Cardiac muscle cell (in vitro differentiated cells and primary cell): ENCODE data around the gene LGR6. TPM values are rescaled to one million over a fixed set of nuclear protein-coding genes. Genes with fewer than 3 reads are reported as not detected.

Experiments used
- DNase-seq, 2 donors: peaks; one replicate each; pipeline versions ENCODE4 v3.0.0 to v3.0.0-alpha.2; 2010 to 2017; ENCODE audit warnings: low read depth in 1 of 2, low spot score in 1 of 2
- H3K27ac ChIP-seq: fragments of 200-600 bp; sonication (generic); 2 replicates; pipeline ENCODE4 v1.5.1; 2016
- H3K27me3 ChIP-seq: fragments of 200-600 bp; sonication (generic); 2 replicates; pipeline ENCODE4 v1.6.0; 2016; ENCODE audit warnings: control low read depth
- H3K36me3 ChIP-seq: fragments of 200-600 bp; sonication (generic); 2 replicates; pipeline ENCODE4 v1.5.1; 2016; ENCODE audit warnings: control low read depth
- H3K4me1 ChIP-seq: fragments of 200-600 bp; sonication (generic); 2 replicates; pipeline ENCODE4 v1.8.1; 2017; ENCODE audit warnings: low read depth, mild to moderate bottlenecking, mixed run types
- H3K4me3 ChIP-seq: fragments of 200-600 bp; sonication (generic); 2 replicates; pipeline ENCODE4 v1.5.1; 2016; ENCODE audit warnings: mild to moderate bottlenecking
- H3K9me3 ChIP-seq: fragments of 200-600 bp; sonication (generic); 2 replicates; pipeline ENCODE4 v1.5.1; 2017; ENCODE audit warnings: low read depth, mild to moderate bottlenecking, control low read depth
- CTCF ChIP-seq: IDR thresholded peaks from 2 replicates; pipeline ENCODE4 v1.5.1; 2012; ENCODE audit warnings: low read depth, mild to moderate bottlenecking, low read length
- polyA plus RNA-seq: library from polyadenylated mRNA; unstranded; fragments of >200 nt; fragmentation: Nextera tagmentation; extraction: Ambion mirVana; gene quantifications from 2 replicates; pipeline ENCODE4 v1.2.1, GENCODE V29; 2016
- total RNA-seq: library from RNA; depleted of rRNA; stranded (reverse); fragments of >200 nt; gene quantifications from 2 replicates; pipeline ENCODE4 v1.2.3, GENCODE V29; 2016

The LGR6 gene
- total and polyA plus RNA-seq, 2 experiments from 2014 or later, result 0.16 TPM; not detected in 1

- no peaks in the 10 kb centered on the region for H3K9me3 ChIP-seq
- no peaks in the 10 kb centered on the region for H3K36me3 ChIP-seq
- no peak overlapping the region for H3K27ac ChIP-seq
- H3K4me3 ChIP-seq, result no peak overlapping the region
- H3K27me3 ChIP-seq, result no peaks in the 10 kb centered on the region
- no peak for TF ChIP-seq CTCF
- no peak for DNase-seq
- no peaks in the 10 kb centered on the region for H3K4me1 ChIP-seq
Measured at GRCh38 chr1:202304375-202304774, 110.8 kb downstream of the LGR6 start.

- H3K4me1 ChIP-seq, result no peaks in the 10 kb centered on the region
- no peak overlapping the region for H3K27ac ChIP-seq
- H3K9me3 ChIP-seq, result no peaks in the 10 kb centered on the region
- H3K27me3 ChIP-seq, result no peaks in the 10 kb centered on the region
- no peaks in the 10 kb centered on the region for H3K36me3 ChIP-seq
- H3K4me3 ChIP-seq, result no peak overlapping the region
- DNase-seq, result no peak
- no peak for TF ChIP-seq CTCF
Measured at GRCh38 chr1:202305168-202305567, 111.6 kb downstream of the LGR6 start.

DNA sequence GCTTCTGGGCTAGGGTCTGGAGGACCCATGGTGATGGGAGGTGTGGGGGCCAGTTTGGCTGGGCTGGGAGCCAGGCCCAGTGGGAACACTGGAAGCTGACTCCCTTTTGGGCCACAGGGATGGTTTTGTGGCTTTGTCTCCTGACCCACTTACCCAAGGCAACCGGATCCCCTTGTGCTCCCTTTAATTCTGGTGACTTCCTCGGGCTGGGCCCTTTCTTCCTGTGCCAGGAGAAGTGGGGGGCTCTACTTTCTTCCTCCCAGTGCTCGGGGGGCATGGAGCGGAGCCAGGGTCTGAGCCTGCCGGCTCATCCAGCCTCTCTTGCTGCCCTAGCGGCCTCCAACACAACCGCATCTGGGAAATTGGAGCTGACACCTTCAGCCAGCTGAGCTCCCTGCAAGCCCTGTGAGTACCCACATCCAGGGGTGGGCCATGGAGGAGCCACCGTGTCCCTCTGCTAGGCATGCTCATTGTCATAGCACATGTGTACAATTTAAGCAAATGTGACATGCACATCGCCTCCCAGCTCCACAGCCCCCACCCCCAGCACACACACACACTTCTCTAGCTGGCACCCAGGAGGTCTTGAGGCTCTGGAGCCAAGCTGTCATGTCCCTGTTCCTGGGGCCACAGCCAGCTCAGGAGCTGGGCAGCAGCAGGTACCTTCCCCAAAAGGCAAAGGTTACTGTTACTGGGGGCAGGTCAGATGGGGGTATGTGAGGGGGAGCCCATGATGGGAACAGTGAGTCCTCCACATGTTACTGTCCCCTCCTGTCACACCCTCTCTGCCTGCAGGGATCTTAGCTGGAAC lies 113.1 kb downstream of the LGR6 start:
- Histone ChIP-seq H3K9me3 (no peaks in the 10 kb centered on the region), H3K27me3 (no peaks in the 10 kb centered on the region), H3K27ac (no peak overlapping the region), H3K36me3 (no peaks in the 10 kb centered on the region), H3K4me3 (no peak overlapping the region), H3K4me1 (no peaks in the 10 kb centered on the region)
- TF ChIP-seq CTCF, result no peak
- no peak for DNase-seq

GRCh38 chr1:202310071-202310725 lies 116.6 kb downstream of the LGR6 start:
- H3K36me3 ChIP-seq, result no peaks in the 10 kb centered on the region
- DNase-seq, result no peak
- no peaks in the 10 kb centered on the region for H3K9me3 ChIP-seq
- no peak for TF ChIP-seq CTCF
- no peak overlapping the region for H3K4me3 ChIP-seq
- H3K27me3 ChIP-seq, result no peaks in the 10 kb centered on the region
- no peaks in the 10 kb centered on the region for H3K4me1 ChIP-seq
- no peak overlapping the region for H3K27ac ChIP-seq

DNA sequence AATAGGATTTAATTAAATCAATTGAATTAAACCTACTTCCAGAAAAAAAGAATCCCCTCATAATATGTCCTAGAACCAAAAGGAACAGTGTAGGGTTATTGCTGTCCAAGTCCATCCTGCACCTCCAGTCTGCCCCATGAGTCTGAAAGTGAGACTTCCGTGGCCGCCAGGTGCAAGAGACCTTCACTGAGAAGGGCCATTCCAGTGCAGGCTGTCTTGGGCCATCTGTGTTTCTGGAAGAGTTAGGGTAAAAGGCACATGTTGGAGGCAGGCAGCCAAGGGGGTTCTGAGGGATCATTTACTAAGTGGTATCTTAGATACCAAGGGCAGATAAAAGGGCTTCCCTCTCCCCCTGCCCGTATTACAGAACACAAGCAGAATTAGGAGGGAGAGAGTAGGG lies 117.1 kb downstream of the LGR6 start:
- Histone ChIP-seq H3K27ac (no peak overlapping the region), H3K36me3 (no peaks in the 10 kb centered on the region), H3K4me1 (no peaks in the 10 kb centered on the region), H3K9me3 (no peaks in the 10 kb centered on the region), H3K27me3 (no peaks in the 10 kb centered on the region), H3K4me3 (no peak overlapping the region)
- TF ChIP-seq CTCF, result no peak
- no peak for DNase-seq
